ENCODE data around the gene ERFE.

ERFE gene

DNA sequence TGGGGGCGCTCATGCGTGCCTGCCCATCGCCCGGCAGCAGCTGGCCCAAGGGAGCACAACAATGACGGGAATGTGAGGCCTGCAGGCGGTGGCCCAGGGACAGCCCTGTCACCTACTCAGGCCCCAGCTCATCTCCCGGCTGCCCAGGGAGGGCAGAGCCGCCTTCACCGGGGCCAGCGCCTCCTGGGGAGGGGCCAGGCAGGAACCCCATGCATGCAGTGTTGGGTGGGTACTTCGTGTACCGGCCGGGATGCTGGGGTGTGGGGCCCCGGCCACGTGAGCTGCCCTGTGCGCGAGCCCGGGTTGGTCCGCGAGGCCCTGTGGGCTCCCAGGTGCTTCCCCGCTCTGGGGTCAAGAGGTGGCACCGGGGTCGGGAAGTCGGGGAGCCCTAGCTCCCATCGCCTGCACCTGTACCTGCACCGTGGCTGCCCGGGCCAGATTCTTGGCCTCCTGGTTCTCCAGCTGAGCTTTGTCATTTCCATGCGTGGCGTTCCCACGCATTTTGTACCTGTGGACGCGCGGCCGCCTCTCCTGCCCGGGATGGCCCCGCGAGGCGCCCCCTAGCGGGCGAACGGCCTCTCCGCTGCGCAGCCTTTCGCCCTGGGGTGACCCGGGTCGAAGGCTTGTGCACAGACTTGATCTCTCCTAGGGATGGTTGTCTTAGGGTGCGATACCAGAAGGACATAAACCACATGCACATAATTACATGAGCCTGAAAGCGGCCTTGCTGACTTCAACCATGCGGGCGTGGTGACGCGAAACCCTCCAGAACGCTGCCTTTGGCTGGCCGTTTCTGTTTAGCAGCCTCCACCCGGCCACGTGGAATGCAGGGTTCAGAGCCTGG is 19.4 kb upstream of the ERFE start:
- peak; percentile 22 for DNase-seq (ENCODE audit: low spot score)

DNA sequence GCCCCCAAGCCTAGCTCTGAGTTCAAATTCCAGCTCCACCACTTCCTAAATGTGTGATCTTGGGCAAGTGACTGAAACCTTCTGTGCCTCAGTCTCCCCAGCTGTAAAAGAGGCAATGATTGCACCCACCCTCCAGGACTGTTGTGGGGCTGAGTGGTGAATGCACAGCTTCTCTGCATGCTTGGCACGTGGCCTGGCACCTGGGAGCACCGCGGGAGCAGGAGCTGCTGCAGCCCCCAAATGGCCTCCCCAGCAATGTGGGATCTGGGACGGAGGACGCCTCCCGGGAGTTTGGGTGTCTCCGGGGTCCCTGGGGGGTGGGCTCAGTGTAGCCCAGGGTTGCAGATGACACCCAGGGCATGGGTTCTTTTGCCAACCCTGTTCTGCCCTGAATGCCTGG is 18.7 kb upstream of the ERFE start:
- no peak for DNase-seq (ENCODE audit: low spot score)

DNA sequence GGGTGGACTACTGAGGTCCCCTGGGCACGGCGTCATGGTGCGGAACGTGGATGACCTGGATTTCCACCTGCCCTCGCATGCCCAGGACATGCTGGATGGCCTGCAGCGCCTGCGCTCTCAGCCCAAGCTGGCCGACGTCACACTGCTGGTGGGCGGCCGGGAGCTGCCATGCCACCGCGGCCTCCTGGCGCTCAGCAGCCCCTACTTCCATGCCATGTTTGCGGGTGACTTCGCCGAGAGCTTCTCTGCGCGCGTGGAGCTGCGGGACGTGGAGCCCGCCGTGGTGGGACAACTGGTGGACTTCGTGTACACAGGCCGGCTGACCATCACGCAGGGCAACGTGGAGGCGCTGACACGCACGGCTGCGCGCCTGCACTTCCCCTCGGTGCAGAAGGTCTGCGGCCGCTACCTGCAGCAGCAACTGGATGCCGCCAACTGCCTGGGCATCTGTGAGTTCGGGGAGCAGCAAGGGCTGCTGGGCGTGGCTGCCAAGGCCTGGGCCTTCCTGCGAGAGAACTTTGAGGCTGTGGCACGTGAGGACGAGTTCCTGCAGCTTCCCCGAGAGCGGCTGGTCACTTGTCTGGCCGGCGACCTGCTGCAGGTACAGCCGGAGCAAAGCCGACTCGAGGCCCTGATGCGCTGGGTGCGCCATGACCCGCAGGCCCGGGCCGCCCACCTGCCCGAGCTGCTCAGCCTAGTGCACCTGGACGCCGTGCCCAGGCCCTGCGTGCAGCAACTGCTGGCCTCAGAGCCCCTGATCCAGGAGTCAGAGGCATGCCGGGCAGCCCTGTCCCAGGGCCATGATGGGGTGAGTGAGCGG is 17.8 kb upstream of the ERFE start:
- DNase-seq (ENCODE audit: low spot score): no peak

DNA sequence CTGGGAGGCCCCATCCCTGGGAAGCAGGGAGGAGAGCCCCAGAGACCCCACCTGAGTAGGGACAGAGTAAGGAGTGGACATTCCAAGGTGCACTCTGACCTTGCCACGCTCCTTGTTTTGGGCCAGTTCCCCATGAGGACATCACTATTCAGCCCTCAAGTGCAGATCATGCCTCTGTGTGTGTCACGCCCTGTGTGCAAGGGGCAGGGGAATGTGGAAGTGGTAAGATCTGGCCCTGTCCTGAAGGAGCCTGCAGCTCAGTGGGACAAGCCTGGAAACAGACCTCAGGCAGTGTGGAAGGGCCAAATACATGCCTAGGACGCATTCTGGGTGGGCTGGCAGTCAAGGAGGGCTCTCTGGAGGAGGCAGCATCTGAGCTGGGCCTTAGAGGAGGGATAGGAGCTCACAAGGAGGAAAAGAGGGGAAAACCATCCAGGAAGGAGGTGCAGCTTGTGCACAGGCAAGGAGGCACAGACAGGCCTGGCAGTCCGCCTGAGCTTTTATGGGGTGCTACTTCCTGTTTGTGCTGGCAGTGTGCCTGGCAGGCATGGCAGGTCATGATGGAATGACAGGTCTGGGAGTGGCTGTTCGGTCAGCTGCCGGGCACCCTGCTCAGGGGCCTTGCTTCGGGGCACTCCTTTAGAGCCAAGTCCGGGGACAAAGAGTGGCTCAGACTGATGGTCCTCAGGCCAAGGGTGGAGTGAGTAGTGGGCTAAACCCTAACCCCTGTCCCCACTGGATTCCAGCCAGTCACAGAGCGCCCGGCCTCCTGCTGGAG is 17.0 kb upstream of the ERFE start:
- no peak for DNase-seq (ENCODE audit: low spot score)

DNA sequence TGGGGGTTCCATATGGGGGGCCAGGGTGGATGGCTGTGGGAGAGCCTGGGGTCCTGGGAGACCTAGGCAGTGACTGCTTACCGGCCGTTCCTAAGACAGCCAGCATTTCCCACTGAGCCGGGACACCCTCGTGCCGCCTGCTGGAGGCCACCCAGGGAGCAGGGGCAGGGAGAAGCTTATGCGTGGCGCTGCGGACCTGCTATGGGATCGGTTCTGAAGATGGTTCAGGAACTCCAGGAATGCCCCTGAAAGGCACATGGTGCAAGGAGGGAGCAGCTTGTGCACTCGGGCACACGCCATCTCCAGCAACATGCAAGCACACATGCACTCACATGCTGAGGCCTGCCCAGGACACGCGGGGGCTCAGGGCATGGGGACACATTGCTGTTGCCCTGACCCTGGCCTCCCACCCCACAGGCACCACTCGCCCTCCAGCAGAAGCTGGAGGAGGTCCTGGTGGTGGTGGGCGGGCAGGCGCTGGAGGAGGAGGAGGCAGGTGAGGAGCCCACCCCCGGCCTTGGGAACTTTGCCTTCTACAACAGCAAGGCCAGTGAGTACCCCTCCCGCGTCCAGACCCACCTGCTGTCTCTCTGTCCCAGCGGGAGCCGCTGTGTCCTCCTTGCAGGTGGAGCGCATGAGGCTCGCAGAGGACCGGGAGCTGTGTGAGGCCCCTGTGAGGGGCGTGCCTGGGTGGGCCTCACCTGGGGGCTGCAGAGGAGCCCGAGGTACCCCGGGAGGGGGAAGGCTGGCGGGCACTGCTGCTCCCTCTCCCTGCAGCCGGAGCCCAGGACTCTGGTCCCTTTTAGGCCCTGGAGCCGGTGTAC is 16.2 kb upstream of the ERFE start:
- no peak for DNase-seq (ENCODE audit: low spot score)

DNA sequence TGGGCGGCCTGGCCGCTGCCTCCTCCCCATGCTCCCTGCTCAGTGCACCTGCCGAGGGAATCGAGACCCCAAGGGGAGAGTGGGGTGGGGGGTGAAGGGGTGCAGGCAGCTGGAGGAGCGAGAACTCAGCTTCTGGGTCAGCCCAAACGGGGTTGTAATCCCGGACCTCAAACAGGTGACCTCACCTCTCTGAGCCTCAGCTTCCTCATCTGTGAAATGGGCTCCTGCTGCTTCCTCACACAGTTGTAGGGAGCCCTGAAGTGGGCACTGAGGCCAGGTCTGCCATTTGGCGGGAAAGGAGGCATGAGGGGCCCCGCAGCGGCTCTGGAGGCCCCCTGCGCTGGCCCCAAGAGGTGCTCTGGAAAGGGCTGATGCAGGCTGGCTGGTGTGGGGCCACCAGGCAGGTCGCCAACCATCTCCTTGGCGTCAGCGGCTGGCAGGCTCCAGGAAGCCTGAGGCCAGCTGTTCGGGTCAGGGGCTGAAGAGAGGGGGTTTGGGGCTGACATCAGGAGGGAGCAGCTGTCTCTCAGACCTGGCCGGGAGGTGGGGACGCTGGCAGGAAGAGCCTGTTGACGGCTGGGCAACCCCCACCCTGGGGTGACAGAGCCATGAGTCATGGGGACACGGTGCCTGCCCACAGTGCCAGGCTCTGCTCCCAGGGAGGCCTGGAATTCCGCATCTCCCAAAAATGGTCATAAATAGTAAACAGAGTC is 15.4 kb upstream of the ERFE start:
- DNase-seq (ENCODE audit: low spot score): no peak

DNA sequence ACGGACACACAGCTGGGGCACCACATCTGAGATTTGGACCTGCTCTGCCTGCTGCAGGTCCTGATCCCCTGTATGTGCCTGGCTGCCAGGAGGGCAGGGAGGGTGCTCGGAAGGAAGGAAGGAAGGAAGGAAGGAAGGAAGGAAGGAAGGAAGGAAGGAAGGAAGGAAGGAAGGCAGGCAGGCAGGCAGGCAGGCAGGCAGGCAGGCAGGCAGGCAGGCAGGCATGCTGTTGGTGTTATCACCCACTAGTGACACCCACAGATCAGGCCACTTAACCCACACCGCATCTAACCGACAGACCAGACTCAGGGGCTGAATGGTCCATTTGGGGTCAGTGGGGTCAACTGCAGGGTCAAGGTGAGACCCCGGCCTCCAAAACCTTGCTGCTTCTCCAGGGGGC is 14.5 kb upstream of the ERFE start:
- DNase-seq (ENCODE audit: low spot score): no peak

DNA sequence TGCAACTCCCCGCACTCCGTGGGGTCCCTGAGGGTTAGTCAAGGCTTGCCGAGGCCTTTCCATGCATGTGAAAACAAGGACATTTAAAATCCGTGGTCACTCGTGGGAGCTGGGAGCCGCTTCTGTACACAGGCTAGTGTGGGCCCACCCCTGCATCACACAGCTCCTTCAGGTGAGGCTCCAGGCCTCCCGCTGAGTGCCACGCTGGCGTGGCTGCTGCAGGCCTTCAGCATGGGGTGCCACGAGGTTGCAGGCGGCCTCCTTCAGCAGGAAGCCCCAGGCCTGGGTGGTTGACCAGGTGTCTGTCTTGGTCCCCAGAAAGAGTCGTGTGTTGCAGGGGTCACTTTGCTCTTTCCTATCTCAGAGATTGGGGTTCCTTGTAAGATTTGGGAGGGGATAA is 13.7 kb upstream of the ERFE start:
- no peak for DNase-seq (ENCODE audit: low spot score)

DNA sequence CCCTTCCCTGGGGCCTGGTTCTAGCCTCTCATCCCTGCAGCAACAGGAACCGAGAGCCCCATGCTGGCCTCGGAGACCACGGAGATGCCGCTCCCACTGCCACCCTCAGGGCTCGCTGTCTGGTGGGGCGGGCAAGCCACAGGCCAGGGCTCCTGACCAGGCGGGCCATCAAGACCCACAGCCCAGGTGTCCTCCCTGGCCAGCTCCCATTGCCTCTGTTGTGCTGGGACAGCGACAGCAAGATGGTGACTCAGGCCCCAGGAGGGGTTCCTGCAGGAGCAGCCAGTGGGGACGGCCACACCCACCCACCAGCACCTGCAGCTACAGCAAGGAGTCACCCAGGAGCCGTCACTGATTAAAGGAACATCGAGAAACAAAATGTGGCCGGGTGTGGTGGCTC is 12.9 kb upstream of the ERFE start:
- no peak for DNase-seq (ENCODE audit: low spot score)

DNA sequence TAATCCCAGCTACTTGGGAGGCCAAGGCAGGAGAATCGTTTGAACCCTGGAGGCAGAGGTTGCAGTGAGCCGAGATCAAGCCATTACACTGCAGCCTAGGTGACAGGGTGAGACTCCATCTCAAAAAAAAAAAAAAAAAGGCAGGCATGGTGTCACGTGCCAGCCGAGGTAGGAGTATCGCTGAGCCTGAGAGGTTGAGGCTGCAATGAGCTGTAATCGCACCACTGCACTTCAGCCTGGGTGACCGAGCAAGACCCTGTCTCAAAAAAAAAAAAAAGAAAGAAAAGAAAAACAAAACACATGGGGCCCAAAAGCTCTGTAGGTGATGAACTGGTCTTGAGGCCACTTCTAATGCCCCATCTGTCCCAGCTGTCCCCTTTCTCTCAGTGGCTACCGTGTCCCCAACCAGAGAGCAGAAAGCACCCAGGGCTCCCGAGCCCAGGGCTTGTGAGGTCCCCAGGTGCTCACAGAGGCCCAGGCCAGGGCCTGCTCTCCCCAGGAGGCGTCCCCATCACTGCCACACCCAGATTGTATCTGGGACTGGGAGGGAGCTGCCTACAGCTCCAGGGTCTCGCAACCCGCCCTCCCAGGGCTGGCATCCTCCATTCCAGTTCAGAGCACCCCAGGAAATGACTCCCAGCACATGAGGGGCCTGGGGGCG is 11.8 kb upstream of the ERFE start:
- no peak for DNase-seq (ENCODE audit: low spot score)

DNA sequence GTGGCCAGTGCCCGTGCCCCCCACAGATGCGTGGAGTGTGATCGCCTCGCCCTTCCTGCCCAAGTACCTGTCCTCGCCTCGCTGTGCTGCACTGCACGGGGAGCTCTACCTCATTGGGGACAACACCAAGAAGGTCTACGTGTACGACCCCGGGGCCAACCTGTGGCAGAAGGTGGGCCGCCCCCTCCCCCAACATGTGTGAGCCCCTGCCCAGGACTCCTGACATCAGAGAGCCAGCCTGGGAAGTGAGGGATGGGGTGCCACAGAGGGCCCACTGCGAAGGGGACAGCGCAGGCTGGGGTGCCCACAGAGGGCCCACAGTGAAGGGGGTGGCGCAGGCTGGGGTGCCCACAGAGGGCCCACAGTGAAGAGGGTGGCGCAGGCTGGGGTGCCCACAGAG is 9.8 kb upstream of the ERFE start:
- no peak for DNase-seq (ENCODE audit: low spot score)

DNA sequence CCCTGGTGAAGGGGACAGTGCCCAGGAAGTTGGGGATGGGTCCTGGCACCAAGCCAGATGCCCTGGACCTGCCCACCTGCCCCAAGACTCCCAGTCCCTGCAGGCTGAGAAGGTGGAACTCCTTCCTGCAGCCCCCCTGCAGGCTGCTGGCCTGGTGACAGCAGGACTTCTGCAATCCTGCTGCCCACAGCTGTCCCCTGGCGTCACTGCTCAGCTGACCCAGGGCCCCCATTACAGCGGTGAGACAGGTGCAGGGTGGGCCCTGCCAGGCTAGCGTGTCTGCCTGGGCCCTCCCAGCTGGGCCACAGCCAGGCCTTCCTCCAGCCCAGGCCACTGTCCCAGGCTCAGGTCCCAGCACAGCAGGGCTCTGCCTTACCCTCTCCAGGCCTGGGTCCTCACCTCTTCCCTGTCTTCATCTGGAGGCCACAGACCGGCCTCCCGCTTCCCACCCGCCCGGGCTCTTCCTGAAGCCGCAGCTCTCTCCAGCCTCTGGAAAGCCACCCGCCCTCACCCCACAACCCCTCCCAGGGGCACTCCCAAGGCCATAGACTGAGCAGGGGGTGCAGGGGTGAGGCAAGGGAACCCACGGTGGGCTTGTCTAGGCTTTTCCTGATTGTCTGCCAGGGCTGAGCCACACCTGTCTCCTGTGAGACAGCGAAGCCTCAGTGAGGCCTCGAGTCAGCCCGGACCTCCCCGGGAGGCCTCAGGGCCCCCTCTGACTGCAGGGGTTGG is 8.8 kb upstream of the ERFE start:
- DNase-seq (ENCODE audit: low spot score): no peak

DNA sequence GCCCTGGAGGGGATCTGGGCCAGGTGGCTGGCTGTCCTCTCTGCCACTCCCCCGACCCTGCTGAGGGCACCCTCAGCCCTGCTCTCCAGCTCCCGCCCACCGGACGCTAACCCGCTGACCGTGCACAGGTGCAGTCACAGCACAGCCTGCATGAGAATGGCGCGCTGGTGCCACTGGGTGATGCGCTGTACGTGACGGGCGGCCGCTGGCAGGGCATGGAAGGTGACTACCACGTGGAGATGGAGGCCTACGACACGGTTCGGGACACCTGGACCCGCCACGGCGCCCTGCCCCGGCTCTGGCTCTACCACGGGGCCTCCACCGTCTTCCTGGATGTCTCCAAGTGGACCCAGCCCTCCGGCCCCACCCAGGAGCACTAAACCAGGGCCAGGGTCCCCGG is 8.1 kb upstream of the ERFE start:
- no peak for DNase-seq (ENCODE audit: low spot score)

DNA sequence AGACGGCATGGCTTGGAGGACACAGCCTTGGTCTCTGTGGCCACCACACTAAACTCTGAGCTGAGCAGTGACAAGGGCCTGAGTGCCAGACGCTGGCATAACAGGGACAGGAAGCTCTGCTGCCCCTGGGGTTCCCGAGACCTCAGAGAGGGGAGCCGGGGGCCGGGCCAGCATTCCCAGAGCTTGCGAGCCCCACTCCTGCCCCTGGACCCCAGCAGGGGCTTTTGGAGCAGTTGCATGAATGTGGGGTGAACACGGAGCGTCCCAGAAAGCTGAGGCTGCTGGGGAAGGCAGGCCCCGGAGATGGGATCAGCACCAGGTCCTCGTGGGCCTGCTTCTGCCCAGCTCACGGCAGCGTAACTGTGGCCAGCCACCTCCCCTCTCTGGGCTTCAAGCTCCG is 7.6 kb upstream of the ERFE start:
- DNase-seq (ENCODE audit: low spot score): no peak

DNA sequence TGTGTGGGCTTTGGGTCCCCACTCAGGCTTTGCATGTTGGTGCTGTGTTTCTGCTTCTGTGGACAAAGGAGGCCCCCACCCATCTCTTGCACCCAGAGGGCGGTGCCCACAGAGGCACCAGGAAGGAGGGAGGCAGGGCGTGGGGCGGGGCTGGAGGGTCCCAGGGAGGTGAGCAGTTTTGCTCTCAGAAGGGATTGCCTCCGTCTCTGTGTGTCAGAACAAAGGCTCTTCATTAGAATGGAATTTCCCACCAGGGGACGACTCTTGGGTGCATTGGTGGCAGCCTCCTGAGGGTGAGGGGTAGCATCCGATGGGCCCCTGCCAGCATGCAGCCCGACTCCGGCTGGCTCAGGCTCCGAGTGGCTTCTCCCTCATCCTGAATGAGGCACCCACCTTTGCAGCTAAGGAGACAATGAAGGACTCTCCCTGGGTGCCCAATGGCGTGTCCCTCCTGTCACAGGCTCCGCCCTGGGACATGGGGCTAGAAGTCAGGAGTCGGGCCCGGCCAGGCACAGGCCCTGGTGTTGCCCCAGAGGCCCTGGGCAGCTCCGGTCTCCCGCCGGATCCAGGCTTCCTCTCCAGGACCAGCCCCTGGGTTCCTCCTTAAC is 7.0 kb upstream of the ERFE start:
- DNase-seq (ENCODE audit: low spot score): no peak

DNA sequence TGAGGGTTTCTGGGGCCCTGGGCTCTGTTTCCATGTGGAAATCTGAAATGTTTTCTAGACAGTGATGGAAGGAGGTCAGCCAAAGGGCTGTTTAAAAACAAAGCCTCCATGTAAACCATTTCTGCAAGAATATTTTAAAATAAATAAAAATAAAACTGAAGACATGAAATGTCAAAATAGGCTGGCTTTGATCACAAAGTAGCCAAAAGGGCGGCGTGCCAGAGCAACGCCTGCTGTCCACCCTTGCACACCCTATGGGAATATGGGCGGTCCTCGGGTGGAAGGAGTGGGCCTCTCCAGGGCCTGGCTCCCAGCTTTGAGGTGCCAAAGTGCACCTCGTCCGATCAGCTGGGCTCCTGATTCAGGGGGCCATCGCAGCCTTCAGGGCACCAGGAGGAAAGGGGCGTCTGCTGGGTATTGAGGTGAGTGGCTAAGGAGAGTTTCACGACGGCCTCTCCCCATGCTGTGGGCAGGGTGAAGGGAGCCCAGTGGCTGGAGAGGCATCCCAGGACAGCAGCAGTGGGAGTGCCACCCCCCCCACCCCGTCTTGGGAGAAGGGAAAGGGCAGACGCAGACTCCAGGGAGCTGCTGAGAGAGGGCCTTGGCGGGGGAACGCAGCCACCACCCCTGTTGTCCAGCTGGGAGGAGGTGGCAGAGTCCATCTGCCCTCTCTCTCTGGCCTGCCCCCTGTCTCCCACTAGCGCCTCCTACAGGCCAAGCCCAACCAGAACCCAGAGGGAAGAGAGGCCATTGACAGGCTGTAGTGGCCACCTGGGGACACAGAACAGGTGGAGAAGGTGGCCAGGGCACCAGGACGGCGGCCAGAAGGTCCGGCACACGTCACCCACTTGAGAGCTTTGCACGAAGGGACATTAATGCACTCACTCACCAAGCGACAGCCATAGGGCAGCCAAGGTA is 5.7 kb upstream of the ERFE start:
- no peak for DNase-seq (ENCODE audit: low spot score)

DNA sequence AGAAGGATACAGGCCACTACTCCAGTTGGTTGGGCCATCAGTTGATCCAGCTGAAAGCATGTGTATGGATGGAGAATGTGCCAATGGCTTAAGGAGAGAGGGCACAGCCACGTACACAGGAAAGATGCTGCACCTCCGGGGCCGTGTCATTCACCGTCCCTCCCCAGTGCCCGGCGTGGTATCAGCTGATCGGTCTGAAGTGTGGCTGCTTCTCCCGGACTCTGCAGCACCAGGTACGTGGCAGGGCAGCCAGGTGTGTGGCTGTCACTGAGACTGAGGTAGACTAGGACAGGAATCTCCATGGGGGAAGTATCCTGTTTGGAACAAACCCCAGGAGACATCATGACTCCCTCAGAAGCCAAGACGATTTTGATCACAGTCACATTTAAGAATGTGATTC is 4.2 kb upstream of the ERFE start:
- no peak for DNase-seq (ENCODE audit: low spot score)

DNA sequence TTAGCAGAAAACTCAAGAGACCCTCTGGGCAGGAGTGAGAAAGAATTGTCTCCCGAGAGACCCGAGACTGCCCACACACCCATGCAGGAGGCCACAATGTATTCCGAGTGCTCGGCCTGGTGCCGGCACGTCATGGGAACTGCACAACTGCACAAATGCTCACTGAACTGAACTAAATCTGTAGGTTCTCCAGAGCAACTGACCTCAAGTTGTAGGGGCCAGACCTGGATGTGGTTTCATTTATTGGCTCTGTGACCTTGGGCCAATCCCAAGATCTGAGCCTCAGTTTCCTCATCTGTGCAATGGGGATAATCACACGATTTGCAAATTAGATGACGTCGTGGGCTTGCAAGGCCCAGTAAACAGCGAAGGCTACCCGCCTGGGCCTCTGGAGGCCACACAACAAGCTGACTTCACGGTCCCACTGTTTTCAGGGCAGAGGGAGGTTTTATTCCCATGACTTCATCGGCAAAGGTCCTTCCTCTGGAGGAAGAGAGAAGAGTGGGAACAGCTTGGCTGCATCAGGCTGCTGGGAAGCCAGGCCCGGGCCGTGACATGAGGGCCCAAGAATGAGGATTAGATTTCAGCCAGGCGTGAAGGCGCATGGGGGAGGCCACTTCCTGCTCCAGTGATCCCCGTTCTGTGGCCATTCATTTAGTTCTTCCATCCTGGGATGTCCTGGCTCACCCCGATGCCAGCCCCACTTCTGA is 3.6 kb upstream of the ERFE start:
- no peak for DNase-seq (ENCODE audit: low spot score)

All from CD4-positive, alpha-beta T cell treated with Interleukin-2 at 100 ng/mL for 4 hours (primary cell).